GM21360 (cell line): Measurements from ENCODE around the gene PDHX.
"Not testable (repeated sequence)": the region's sequence is repeated elsewhere in the genome, so short reads cannot be mapped to it uniquely, and the experiment has no call there.

ENCODE experiments used
- ATAC-seq: cut with Tn5 transposase; IDR thresholded peaks from one replicate; pipeline ENCODE4 v1.9.1; 2021; ENCODE audit warnings: mild to moderate bottlenecking, moderate library complexity; ENCODE audit not compliant: unreplicated experiment

The PDHX gene

DNA sequence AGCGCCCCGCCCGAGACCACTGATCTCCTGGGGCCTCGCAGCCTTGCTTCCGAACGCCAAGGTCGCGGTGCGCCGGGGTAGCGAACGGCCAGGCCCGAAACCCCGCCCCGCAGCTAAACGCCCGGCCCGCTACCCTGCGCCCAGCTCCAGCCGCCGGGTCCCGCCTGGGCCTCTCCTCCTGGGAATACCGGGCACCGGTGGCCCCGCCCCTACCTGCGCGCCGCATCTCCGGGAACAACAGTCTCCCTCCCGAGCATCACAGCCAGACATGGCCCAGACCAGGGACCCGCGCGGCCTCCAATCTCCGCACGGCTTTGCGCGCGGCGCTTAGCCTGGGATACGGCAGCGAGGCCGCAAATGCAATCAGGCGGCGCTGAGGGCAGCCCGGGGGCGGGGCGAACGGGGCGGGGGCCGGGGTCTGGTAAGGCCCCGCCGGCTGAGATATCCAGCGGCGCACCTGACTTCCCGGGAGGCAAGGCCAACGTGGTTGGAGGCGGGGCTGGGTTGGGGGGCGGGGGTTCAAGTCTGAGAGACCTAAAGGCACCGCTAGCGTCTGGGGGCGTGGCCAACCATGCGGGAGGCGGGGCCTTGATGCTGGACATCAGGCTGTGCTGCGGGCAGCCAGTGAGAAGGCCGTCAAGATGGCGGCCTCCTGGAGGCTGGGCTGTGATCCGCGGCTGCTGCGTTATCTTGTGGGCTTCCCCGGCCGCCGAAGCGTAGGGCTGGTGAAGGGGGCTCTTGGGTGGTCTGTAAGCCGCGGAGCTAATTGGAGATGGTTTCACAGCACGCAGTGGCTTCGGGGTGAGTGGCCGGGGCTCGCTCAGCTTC lies at the start of gene PDHX, which contains the start of gene APIP:
PDHX (plus strand) TSS at position 604 of the 828 bp plus-strand sequence; CDS start at position 642, 38 bp downstream.
APIP (minus strand) TSS at position 365 of the 828 bp plus-strand sequence; CDS start at position 270, 95 bp downstream.
- peak; percentile 92 for ATAC-seq

DNA sequence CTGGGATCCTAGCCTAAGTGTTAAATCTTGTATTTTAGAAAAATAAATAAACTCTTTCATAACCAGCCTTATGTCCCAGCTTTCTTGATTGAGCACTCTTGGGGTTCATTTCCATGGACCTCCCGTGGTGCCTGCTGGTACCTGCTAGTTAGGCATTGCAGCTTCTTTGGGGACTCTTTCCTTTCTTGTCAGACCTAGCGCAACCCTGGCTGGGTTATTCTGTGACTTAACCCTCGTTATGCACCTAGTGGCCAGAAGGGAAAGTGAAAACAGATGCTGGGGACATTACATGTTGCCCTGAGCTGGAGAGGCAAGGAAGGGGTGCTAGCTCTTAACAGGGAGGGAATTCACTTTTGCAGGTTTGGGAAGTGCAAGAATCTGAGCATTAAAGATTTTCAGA lies 47.0 kb upstream of the PDHX start:
- ATAC-seq, result no peak

DNA sequence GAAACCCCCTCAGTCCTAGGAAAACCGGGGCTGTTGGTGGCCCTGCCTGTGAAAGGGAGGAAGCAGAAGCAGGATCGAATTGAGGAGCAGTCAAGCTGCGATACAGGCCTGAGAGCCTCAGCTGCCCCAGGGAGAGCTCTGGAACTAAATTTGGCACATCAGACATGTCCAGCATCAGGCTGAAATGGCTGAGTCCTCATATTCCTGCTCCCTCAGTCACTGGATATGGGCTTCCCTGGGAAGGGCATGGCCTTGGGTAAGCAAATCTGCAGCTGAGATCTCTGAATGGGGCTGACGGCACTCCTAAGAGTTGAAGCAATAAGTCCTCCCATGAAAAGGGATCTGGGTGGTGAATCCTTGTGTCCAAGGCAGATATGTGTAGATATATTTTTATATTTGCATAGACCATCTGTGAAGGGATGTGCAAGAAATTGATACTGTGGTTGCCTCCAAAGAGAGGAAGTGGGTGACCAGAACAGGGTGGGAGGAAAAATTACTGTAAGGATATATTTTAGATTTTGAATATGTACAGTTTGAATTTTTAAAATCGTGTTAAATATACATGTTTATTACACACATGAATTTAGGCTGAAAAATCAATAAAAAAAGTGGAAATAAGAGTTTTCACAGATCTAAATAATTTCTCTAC lies 45.7 kb upstream of the PDHX start:
- no peak for ATAC-seq

DNA sequence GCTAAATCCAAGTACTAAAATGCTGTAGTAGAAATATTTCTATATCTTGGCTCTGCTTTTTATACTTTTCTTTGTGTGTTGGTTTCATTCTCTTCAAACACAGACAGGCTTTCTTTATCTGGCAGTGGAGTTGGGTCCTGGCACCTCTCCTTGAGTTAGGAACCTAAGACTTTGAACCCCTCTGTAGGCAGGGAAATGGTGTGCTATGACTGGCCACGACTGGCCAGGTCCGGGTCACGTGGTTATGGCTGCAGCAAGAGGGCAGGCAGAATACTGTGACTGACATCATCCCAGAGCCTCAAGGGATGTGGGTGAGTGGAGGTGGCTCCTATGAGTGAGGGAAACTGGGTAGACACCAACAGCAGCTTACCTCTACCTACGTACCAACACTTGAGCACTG lies 42.2 kb upstream of the PDHX start:
- no peak for ATAC-seq

DNA sequence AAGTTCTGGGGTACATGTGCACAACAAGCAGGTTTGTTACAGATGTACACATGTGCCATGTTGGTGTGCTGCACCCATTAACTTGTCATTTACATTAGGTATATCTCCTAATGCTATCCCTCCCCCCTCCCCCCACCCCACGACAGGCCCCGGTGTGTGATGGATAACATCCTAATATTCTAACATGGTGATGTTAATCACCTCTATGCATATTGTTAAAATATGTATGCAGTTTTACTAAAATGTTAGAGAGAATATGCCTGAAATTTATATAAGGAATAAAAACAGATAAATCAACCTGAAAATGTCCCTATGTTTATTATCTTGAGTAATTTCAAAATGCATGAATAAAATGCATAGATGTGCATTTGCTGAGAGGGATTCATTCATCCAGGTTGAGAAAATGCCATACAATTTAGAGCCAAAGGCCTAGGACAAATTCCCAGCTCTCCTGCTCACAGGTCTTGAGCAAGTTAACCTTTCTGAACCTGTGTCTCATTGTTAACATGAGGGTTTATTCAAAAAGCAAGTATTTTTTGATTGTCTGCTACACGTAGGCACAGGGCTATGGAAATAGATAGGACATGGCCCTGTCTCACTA lies 38.9 kb upstream of the PDHX start:
- no peak for ATAC-seq

DNA sequence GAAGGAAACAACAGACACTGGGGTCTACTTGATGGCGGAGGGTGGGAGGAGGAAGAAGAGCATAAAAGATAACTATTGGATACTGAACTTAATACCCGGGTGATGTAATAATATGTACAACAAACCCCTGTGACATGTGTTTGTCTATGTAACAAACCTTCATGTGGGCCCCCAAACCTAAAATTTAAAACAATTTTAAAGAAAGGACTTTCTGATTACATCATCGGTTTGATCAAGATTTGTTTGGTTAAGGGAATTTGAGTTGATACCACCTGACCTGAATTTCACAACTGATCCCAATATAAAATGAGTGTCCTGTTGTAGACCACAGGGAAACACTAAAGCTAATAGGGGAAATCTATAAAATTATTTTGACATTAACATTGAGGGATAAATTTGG lies 34.5 kb upstream of the PDHX start:
- ATAC-seq, result no peak

DNA sequence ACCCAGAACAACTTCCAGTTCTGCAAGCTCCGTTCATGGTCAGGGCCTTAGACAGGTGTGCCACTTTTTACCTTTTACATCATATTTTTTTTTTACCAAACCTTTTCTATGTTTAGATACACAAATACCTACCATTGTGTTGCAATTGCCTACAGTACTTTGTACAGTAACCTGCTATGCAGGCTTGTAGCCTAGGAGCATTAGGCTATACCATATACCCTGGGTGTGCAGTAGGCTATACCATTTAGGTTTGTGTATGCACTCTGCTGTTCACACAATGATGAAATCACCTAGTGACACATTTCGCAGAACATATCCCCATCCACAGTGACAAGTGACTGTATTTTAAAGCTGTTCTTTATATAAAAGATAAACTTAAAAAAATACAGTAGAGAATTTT lies 29.8 kb upstream of the PDHX start:
- no peak for ATAC-seq

DNA sequence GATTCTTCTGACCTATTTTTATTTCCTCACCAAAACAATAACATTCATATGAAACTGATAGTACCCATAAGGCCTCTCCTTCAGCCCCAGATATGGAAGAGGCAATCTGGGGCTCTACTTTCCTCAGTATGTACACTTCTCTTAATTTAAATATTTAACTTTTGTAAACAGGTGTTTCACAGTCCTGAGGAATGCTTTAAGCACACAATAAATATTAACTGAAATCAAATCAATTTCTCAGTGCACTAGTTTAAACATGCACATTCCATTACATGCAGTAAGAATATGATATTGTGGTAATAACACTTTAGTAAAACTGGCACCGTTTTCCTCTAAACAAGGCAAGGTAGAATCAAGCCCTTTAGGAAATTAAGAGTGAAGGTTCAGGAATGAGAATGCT lies 29.2 kb upstream of the PDHX start:
- ATAC-seq, result no peak

DNA sequence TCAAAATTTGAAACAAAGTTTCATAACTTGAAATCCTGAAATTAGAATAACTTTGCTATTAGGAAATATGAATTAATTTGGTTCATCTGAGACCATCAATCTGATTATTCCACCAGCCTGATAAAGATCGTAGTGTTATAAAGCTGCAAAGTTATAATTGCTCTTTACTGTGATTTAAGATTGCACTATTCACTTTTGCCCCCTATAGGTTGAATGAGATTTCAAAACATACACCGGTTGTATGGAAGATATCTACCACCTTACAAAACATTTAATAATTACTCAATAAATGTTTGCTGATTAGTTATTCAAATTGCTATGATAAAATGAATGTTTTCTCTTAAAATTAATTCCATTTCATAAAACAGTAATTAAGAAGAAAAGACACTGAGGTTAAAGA lies 26.3 kb upstream of the PDHX start:
- no peak for ATAC-seq

DNA sequence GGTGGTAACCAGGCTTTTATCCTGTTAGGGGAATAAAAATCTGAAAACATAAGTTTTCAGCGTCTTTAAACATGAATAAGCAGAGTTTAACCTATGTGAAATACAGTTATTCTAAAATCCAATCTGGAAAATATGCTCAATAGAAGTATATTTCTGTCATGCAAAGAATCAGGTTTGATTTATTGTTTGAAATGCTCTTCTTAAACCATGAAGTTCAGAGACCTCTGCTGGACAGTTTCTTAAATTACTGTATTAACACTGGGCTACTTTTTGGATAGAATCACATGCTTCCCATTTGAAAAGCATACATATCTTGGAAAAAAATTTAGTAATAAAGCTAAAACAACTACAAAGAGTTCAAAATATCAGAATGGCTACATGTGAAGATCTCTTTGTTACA lies 25.6 kb upstream of the PDHX start:
- ATAC-seq, result no peak

DNA sequence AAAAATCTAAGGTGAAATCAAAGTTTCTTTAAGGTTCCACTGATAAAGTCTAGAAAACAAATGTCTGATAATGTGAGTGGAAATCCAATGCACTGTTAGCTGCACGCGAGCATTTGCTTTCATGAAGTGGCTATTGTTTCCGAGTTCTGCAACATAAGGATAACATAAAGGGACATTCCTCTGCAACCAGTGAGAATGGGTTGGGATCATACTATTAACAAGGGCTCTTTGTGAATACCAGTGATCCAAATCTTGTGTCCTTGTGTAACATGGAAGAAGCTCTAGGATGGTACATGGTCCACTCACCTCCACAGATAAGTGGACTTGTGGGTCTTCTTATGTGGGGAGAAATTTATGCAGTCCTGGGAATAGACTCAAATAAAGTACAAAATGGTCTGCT lies 24.8 kb upstream of the PDHX start:
- ATAC-seq, result no peak

DNA sequence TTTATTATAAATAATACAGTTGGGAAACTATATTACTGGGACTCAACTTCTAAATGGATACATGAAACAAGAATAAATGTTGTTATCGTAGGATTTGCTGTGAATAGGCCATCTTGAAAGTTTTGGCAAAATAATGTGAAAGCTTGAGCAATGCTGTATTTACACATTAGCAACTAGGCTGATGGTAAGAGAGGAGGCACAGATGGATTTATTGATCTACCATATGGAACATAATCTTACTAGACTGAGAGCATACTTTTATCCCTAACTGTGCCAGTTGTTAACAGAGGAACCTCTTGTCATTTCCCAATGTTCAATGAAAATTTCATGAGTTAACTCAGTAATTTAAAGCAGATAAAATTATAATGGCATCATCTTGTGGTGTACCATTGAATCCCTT lies 23.0 kb upstream of the PDHX start:
- no peak for ATAC-seq

DNA sequence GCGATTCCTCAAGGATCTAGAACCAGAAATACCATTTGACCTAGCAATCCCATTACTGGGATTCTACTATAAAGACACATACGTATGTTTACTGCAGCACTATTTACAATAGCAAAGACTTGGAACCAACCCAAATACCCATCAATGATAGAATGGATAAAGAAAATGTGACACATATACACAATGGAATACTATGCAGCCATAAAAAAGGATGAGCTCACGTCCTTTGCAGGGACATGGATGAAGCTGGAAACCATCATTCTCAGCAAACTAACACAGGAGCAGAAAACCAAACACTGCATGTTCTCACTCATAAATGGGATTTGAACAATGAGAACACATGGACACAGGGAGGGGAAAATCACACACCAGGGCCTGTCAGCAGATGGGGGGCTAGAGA lies 20.2 kb upstream of the PDHX start:
- ATAC-seq, result not testable (repeated sequence)

DNA sequence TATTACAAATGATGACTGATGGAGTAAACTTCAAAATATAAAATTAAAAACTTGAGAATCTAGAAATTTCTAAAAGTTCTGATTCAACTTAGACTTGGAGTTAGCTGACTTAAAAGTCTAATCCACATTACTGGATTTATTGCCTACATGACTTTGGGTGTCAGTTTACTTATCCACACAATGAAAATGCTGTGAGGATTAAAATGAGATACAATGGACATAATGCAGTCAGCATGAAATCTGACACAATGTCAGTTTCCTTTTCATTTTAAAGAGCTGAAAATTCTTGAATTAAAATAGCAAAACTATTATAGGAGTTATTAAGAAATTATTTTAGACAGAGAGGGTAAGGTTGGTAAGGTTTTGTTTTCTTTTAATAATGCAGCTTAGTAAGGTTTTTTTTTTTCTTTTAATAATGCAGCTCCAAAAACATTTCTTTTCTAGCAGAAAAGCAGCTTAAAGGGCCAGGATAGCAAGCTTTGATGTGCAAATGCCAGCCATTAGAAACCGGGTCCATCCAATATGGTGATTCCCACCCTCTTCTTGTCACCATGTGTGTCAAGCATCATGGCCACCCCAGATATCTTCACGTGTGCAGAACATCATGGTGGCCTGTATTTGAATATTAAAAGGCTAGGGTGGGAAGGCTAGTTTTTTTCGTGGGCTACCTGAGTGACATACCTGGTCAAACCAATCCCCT lies 19.1 kb upstream of the PDHX start:
- no peak for ATAC-seq

DNA sequence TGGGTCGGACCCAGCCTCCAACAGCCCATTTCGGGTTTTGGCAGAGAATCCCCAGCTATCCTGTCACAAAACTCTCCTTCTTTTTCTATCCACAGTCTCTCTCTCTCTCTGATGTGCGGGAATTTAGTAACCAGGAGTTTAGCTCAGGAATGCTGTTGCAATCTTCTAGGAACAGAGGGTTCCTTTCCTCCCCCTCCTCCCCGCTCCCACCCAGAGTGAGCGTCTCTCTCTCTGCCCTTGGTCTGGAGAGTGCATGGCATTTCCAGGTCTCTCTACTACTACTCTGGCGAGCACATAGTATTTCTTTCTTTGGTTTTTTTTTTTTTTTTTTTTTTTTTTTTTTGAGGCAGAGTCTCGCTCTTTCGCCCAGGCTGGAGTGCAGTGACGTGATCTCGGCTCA lies 17.9 kb upstream of the PDHX start:
- ATAC-seq, result no peak

DNA sequence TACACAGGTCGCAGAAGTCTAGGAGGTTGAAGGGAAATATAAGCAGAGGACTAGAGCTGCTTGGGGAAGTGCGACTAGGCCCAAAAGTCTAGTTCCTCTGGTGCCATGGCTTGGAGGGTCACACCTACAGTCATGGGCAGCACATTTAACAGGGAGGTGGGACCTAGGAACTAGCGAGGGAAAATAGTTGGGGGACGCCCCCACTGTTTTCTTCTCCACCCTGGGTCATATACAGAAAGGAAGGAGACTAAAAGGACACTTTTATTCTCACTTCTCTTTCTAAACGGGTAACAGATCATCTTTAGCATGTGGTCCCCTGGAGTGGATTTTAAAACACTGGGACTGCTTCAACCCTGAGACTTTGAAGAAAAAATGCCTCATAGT lies 16.8 kb upstream of the PDHX start:
- ATAC-seq, result no peak

DNA sequence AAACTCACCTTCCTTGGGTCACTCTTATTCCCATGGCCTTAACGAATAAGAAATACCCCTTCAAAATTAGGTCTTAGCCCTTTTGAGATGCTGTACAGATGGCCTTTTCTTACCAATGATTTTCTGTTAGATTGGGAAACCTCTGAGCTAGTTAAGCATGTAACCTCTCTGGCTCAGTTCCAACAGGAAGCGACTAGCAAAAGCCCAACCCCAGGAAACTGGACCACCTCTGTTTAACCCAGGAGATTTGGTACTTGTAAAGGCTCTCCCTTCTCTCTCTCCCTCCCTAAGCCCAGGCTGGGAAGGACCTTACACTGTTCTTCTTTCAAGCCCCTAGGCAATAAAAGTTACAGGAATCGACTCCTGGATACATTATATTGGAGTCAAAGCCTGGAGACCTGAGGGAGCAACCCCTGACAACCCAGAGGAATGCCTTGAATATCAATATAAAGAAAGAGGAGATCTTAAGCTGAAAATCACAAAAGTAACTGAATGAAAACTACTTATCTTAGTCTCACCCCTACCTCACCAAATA lies 11.9 kb upstream of the PDHX start:
- no peak for ATAC-seq

DNA sequence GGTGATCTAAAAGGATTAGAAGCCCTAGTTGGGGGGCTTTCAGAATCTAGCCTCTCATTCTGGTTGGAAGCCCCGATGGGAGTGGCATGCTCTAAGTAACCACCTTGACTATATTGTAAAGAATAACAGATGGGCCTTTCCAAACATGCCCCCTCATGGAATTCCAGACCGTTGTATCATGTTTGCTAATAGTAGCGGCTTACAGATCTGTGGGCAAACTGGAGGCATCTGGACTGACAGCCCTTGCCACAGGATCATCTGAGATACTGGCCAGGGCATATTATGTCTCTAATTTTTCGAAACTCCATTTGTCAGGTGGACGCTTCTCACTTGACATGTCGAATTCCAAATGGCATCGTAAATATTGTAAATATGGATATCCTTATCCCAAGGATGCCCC lies 10.8 kb upstream of the PDHX start:
- no peak for ATAC-seq

DNA sequence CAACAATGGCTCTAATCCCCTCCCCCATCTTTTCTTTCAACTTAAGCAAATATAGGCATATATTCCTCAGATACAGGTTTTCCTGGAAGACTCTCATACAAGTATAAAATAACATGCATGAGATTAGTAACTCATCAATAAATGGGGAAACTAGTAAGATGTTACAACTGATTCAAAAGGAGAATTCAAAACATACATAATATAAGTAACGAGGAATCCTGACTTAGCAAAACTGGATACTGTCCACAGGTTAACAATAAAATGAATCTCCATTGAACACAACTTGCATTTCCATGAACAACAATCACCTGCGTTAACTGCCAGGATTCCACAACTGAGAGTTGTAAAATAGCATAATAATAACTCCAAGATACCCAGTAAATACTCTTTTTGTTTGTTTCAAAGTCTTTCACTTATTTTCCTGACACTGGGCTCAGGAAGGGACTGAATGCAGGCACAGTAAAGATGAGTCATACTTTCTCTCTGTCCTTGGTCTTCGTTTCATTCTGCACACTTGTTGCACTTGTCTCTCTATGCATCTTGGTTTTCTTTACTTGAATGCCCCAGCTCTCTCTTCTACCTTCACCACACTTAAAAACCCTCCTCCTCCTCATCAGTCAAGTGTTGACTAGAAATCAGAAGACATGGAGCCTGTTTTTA lies 8.4 kb upstream of the PDHX start:
- no peak for ATAC-seq

DNA sequence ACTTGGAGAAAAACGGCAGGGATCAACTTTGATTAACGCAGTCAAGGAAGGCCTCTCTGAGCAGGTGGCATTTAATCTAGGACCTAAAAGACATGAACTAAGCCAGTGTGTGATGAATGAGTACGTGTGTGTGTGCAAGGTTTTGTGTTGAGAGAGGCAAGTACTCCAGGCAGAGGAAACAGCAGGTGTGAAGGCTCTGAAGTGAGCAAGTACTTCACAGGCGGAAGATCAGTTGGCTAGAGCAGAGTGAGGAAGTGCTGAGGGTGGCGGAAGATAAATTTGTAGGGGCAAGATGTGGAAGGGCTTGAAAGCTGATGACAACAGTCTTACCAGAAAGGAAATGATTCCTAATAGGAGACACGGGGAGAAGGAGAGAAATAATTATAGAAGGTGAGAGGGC lies 7.0 kb upstream of the PDHX start:
- no peak for ATAC-seq

DNA sequence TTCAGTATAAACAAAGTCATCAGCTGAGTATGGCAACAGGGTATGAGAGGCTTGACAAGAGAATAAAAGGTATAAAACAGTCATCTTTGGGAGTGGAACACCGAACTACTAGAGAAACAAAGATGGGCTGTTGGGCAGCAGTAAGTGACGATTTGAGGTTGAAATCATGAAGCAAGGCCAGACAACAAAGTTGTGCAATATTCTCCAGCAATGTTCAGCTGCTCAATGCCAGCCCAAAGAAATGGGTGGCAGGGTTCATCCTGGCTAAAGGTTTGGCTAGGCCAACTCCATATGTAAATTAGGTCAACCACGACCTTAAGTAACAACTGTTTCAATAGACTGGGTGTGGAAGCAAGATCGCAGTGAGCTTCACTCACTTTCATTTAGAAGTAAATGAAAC lies 6.5 kb upstream of the PDHX start:
- ATAC-seq, result no peak
